ENCODE data around the gene SESN1. TPM values are rescaled to one million over a fixed set of nuclear protein-coding genes. Genes with fewer than 3 reads are reported as not detected.

Gene SESN1
- polyA plus RNA-seq, 4 donors, result 13.8 to 30.2 (median 16.7) TPM

- WGBS, 3 donors, result 71 to 85% (median 84%) methylated on average over 27 of the region's 27 CpGs
- H3K36me3 ChIP-seq (ENCODE audit: control insufficient read depth in 3 of 3, insufficient read depth in 2 of 3, low read depth in 1 of 3, low read length in 3 of 3), result peaks cover 0 to 1% (median 0%) of the 10 kb centered on the region in 3 donors
- peaks cover 3 to 33% (median 7%) of the 10 kb centered on the region in 3 donors for H3K4me1 ChIP-seq (ENCODE audit: control insufficient read depth in 3 of 3, insufficient read depth in 2 of 3, low read depth in 1 of 3, low read length in 2 of 3)
- H3K9me3 ChIP-seq (ENCODE audit: control insufficient read depth in 2 of 2, insufficient read depth in 1 of 2, low read depth in 1 of 2, low read length in 1 of 2), result no peaks in the 10 kb centered on the region
- no peak overlapping the region for H3K4me3 ChIP-seq (ENCODE audit: low read depth in 1 of 3, low read length in 3 of 3)
- no peak overlapping the region for H3K27ac ChIP-seq (ENCODE audit: low read depth in 1 of 3, low read length in 2 of 3)
- no peak for FAIRE-seq
- H3K27me3 ChIP-seq (ENCODE audit: control insufficient read depth in 3 of 3, insufficient read depth in 3 of 3, low read length in 3 of 3), result no peaks in the 10 kb centered on the region
- DNase-seq, result no peak
Measured at GRCh38 chr6:108952776-108953486, 141.7 kb downstream of the SESN1 start.

DNA sequence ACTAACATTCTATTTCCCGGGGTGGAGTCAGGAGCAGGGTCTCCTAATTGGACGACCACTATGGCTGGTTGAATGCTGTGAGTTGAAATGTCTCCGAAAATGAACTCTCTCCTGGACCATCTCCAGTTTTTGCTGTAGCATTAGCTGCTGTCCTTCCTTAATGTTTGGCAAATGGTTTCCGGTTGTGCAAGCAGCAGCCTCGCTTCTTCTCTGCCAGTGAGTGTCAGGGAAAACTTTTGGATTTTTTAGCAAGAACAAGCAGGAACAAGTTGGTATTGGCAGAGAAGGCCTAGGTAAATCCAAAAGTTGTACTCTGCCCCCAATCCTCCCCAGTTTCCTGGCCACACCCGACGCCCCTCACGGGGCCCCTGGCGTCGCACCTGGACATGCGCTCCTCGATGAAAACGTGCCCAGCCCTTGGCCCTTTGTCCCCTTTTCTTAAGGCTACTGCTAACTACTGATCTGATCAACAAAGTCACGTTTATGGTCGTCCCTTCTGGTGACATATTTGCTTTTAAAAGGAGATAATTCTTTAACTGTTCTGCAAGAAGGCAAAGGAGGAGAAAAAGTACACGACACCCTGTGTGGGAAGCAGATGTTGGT is 143.2 kb downstream of the SESN1 start:
- DNase-seq, result peak; percentile 44 to 69
- peaks cover 0 to 1% (median 0%) of the 10 kb centered on the region in 3 donors for H3K36me3 ChIP-seq (ENCODE audit: control insufficient read depth in 3 of 3, insufficient read depth in 2 of 3, low read depth in 1 of 3, low read length in 3 of 3)
- H3K9me3 ChIP-seq (ENCODE audit: control insufficient read depth in 2 of 2, insufficient read depth in 1 of 2, low read depth in 1 of 2, low read length in 1 of 2), result no peaks in the 10 kb centered on the region
- H3K4me1 ChIP-seq (ENCODE audit: control insufficient read depth in 3 of 3, insufficient read depth in 2 of 3, low read depth in 1 of 3, low read length in 2 of 3), result peaks cover 3 to 38% (median 7%) of the 10 kb centered on the region in 3 donors
- H3K4me3 ChIP-seq (ENCODE audit: low read depth in 1 of 3, low read length in 3 of 3), result no peak overlapping the region
- H3K27me3 ChIP-seq (ENCODE audit: control insufficient read depth in 3 of 3, insufficient read depth in 3 of 3, low read length in 3 of 3), result no peaks in the 10 kb centered on the region
- FAIRE-seq, result no peak
- WGBS, 3 donors, result 29 to 52% (median 43%) methylated on average over 16 of the region's 16 CpGs
- peak overlapping the region in 2 of 3 donors; percentile 17 to 51 for H3K27ac ChIP-seq (ENCODE audit: low read depth in 1 of 3, low read length in 2 of 3)

DNA sequence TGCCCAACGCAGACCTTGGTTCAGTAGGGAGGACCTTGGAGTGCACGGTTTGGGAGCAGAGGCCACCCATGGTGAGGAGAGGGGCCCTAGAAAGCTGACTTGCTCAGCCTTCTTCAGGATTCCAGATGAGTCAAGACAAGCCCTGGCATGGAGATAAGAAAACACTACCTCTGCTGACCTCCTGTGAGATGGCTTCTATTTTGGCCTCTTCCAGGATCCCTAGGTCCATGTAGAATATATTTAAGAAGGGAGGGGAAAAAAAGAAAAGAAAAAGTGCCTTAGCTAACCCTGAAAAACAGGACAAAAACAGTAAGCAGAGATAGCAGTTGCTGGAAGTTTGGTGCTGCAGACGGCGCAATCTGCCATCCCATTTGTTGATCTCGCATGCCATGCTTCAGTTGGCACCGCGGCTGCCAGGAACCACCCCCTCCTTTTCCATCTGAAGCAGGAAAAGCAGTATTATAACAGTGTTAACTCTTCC is 146.4 kb downstream of the SESN1 start:
- Histone ChIP-seq H3K9me3 (ENCODE audit: control insufficient read depth in 2 of 2, insufficient read depth in 1 of 2, low read depth in 1 of 2, low read length in 1 of 2) (no peaks in the 10 kb centered on the region), H3K4me1 (ENCODE audit: control insufficient read depth in 3 of 3, insufficient read depth in 2 of 3, low read depth in 1 of 3, low read length in 2 of 3) (peaks cover 6 to 63% (median 7%) of the 10 kb centered on the region in 3 donors), H3K27me3 (ENCODE audit: control insufficient read depth in 3 of 3, insufficient read depth in 3 of 3, low read length in 3 of 3) (no peaks in the 10 kb centered on the region), H3K27ac (ENCODE audit: low read depth in 1 of 3, low read length in 2 of 3) (peak overlapping the region in 2 of 3 donors; percentile 22 to 72), H3K4me3 (ENCODE audit: low read depth in 1 of 3, low read length in 3 of 3) (no peak overlapping the region), H3K36me3 (ENCODE audit: control insufficient read depth in 3 of 3, insufficient read depth in 2 of 3, low read depth in 1 of 3, low read length in 3 of 3) (no peaks in the 10 kb centered on the region)
- FAIRE-seq (no peak), DNase-seq (no peak)
- WGBS, 3 donors, result 65 to 85% (median 81%) methylated on average over 7 of the region's 7 CpGs

- peak in 1 of 2 donors; percentile 59 for DNase-seq
- no peaks in the 10 kb centered on the region for H3K9me3 ChIP-seq (ENCODE audit: control insufficient read depth in 2 of 2, insufficient read depth in 1 of 2, low read depth in 1 of 2, low read length in 1 of 2)
- WGBS, 3 donors, result 67 to 83% (median 77%) methylated on average over 5 of the region's 5 CpGs
- H3K27me3 ChIP-seq (ENCODE audit: control insufficient read depth in 3 of 3, insufficient read depth in 3 of 3, low read length in 3 of 3), result no peaks in the 10 kb centered on the region
- peak overlapping the region in 2 of 3 donors; percentile 64 to 72 for H3K27ac ChIP-seq (ENCODE audit: low read depth in 1 of 3, low read length in 2 of 3)
- no peaks in the 10 kb centered on the region for H3K36me3 ChIP-seq (ENCODE audit: control insufficient read depth in 3 of 3, insufficient read depth in 2 of 3, low read depth in 1 of 3, low read length in 3 of 3)
- peaks cover 7 to 69% (median 12%) of the 10 kb centered on the region in 3 donors for H3K4me1 ChIP-seq (ENCODE audit: control insufficient read depth in 3 of 3, insufficient read depth in 2 of 3, low read depth in 1 of 3, low read length in 2 of 3)
- no peak for FAIRE-seq
- H3K4me3 ChIP-seq (ENCODE audit: low read depth in 1 of 3, low read length in 3 of 3), result no peak overlapping the region
Measured at GRCh38 chr6:108947114-108947854, 147.4 kb downstream of the SESN1 start.

- peak overlapping the region in 2 of 3 donors; percentile 64 to 72 for H3K27ac ChIP-seq (ENCODE audit: low read depth in 1 of 3, low read length in 2 of 3)
- H3K4me3 ChIP-seq (ENCODE audit: low read depth in 1 of 3, low read length in 3 of 3), result no peak overlapping the region
- H3K36me3 ChIP-seq (ENCODE audit: control insufficient read depth in 3 of 3, insufficient read depth in 2 of 3, low read depth in 1 of 3, low read length in 3 of 3), result no peaks in the 10 kb centered on the region
- no peak for DNase-seq
- H3K4me1 ChIP-seq (ENCODE audit: control insufficient read depth in 3 of 3, insufficient read depth in 2 of 3, low read depth in 1 of 3, low read length in 2 of 3), result peaks cover 6 to 65% (median 17%) of the 10 kb centered on the region in 3 donors
- no peaks in the 10 kb centered on the region for H3K27me3 ChIP-seq (ENCODE audit: control insufficient read depth in 3 of 3, insufficient read depth in 3 of 3, low read length in 3 of 3)
- no peak for FAIRE-seq
- 54 to 85% (median 73%) methylated on average over 3 of the region's 3 CpGs for WGBS, 3 donors
- H3K9me3 ChIP-seq (ENCODE audit: control insufficient read depth in 2 of 2, insufficient read depth in 1 of 2, low read depth in 1 of 2, low read length in 1 of 2), result no peaks in the 10 kb centered on the region
Measured at GRCh38 chr6:108946695-108947094, 148.0 kb downstream of the SESN1 start.

DNA sequence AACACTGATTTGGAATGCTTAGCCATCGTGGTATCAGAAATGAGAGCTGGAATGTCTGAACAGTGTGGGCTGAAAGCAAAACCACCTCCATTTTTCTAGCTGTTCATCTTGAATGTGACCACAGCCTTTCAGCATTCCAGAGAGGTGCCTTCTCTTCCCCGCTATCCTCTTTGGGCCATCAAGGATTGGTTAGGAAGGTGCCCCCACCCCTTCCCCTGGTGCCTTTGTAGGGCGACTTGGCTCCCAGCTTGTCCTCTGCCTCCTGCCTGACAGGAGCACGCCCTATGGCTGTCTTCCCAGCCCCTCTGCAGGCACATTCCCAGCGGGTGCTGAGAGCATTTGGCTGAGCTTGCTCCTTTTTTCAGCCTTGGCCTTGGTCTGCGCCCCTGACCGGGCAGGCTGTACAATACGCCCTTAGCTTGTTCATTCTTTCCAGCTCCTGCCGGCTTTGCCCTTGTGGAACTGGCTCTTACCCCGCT is 148.9 kb downstream of the SESN1 start:
- no peaks in the 10 kb centered on the region for H3K36me3 ChIP-seq (ENCODE audit: control insufficient read depth in 3 of 3, insufficient read depth in 2 of 3, low read depth in 1 of 3, low read length in 3 of 3)
- FAIRE-seq, result no peak
- peaks cover 0 to 67% (median 14%) of the 10 kb centered on the region in 3 donors for H3K4me1 ChIP-seq (ENCODE audit: control insufficient read depth in 3 of 3, insufficient read depth in 2 of 3, low read depth in 1 of 3, low read length in 2 of 3)

GRCh38 chr6:108944707-108945680 is 149.7 kb downstream of the SESN1 start:
- FAIRE-seq, result no peak
- Histone ChIP-seq H3K27me3 (ENCODE audit: control insufficient read depth in 3 of 3, insufficient read depth in 3 of 3, low read length in 3 of 3) (no peaks in the 10 kb centered on the region), H3K27ac (ENCODE audit: low read depth in 1 of 3, low read length in 2 of 3) (peak overlapping the region in 2 of 3 donors; percentile 37 to 76), H3K36me3 (ENCODE audit: control insufficient read depth in 3 of 3, insufficient read depth in 2 of 3, low read depth in 1 of 3, low read length in 3 of 3) (no peaks in the 10 kb centered on the region), H3K9me3 (ENCODE audit: control insufficient read depth in 2 of 2, insufficient read depth in 1 of 2, low read depth in 1 of 2, low read length in 1 of 2) (no peaks in the 10 kb centered on the region), H3K4me3 (ENCODE audit: low read depth in 1 of 3, low read length in 3 of 3) (no peak overlapping the region), H3K4me1 (ENCODE audit: control insufficient read depth in 3 of 3, insufficient read depth in 2 of 3, low read depth in 1 of 3, low read length in 2 of 3) (peaks cover 0 to 69% (median 14%) of the 10 kb centered on the region in 3 donors)
- no peak for DNase-seq
- 58 to 81% (median 80%) methylated on average over 12 of the region's 12 CpGs for WGBS, 3 donors

More for the DNA sequence above, 148.9 kb downstream of the SESN1 start:
- WGBS, 3 donors, result 65 to 77% (median 69%) methylated on average over 10 of the region's 10 CpGs
- DNase-seq, result no peak
- Histone ChIP-seq H3K27ac (ENCODE audit: low read depth in 1 of 3, low read length in 2 of 3) (peak overlapping the region in 2 of 3 donors; percentile 37 to 76), H3K27me3 (ENCODE audit: control insufficient read depth in 3 of 3, insufficient read depth in 3 of 3, low read length in 3 of 3) (no peaks in the 10 kb centered on the region), H3K9me3 (ENCODE audit: control insufficient read depth in 2 of 2, insufficient read depth in 1 of 2, low read depth in 1 of 2, low read length in 1 of 2) (no peaks in the 10 kb centered on the region), H3K4me3 (ENCODE audit: low read depth in 1 of 3, low read length in 3 of 3) (no peak overlapping the region)

Data from small intestine (tissue), 7 donors.